DMS79 (cell line): Measurements from ENCODE around the gene NDUFAF3.

Experiments used
- DNase-seq: peaks from one replicate; lab custom pipeline; 2025; lab: John Stamatoyannopoulos, UW

Gene NDUFAF3, protein sequence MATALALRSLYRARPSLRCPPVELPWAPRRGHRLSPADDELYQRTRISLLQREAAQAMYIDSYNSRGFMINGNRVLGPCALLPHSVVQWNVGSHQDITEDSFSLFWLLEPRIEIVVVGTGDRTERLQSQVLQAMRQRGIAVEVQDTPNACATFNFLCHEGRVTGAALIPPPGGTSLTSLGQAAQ

DNA sequence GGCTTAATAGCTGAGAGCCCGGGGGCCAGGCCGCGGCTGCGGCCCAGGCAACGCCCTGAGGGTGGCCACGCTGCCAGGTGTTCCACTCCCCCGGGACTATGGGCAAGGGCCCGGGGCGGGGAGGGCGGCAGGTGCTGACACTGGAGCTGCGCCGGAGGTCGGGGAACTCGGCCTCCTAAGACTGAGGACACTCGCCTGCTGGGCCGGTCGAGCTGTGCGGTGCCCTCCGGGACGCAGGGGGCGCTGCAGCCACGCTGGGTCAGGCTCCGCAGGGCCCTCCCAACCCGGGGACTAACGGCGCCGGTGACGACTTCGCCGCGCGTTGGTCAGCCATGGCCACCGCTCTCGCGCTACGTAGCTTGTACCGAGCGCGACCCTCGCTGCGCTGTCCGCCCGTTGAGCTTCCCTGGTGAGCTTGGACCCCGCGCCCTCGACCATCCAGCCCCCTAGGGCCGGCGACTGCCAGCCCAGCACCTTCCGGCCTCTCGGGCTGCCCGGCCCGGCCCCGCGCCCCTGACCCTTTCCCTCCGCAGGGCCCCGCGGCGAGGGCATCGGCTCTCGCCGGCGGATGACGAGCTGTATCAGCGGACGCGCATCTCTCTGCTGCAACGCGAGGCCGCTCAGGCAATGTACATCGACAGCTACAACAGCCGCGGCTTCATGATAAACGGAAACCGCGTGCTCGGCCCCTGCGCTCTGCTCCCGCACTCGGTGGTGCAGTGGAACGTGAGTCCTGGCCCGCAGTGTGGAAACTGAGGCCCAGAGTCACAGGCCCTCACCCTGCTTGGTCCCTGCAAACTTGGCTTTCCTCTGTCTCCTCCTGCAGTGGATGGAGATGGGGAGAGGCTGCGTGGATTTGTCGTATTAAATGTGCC is at the start of gene NDUFAF3:
TSS of gene NDUFAF3 (plus strand) at position 309 of the 875 bp plus-strand sequence. CDS start at position 333, 24 bp downstream.
- DNase-seq = peak; percentile 77

DNA sequence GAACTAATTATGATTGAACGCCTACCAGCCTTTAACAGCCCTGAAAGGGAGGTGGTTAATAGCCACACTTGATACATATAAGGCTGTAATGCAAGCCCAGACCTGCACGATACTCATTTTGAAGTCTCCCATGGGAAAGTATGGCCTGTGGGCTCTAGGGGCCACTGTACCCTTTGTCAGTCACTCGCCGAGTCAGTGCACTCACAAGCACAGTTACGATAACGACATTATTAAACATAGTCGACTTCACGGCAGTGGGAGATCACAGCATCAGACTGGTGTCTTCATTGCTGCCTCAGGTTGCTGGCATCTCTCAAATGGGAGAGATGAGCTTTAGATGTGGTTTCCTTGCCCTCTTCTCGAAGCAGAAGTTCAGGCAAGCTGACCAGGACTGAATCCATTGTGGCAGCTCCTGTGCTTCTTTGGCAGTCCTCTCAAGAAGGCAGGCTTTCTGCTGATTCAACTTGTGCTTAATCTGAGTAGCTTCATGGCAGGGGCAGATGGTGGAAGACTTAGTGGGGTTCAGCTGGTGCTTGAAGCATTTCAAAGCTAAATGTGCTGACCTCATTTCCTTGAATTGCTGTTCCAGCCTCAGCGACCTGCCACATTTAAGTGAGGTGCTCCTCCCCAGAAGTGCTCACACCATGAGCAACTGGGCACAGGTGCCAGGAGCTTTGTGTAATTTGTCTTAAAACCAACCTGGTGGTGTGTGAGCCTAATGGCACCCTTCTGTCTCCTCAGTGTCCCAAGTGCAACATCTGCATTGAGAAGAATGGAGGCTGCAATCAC is 47.7 kb upstream of the NDUFAF3 start:
- peak; percentile 15 for DNase-seq

DNA sequence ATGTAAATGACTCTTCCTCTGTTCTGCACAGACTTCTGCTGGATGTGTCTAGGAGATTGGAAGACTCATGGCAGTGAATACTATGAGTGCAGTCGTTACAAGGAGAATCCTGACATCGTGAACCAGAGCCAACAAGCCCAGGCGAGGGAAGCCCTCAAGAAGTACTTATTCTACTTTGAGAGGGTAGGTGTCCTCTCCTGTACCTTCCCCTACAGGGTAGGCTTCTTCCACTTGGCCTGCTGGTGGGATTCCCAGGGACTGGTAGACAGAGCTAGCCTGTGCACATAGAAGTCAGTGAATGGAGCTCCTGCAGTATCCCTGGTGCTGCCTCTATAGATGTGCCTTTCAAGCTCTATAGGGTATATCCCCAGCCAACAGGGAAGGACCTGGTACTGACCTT is 42.5 kb upstream of the NDUFAF3 start:
- no peak for DNase-seq

DNA sequence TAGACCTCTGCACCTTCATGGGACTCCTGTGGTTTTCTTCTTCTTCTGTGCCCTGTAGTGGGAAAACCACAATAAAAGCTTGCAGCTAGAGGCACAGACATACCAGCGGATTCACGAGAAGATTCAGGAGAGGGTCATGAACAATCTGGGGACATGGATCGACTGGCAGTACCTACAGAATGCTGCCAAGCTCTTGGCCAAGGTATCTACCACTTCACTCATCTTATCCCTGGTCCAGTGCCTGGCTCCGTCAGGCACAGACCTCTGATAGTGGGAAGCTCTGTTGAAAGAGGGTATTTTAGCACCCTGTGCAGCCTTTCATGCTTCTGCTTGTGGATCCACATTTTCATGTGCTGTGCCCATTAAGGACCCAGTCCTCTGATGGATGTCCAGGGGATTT is 41.6 kb upstream of the NDUFAF3 start:
- no peak for DNase-seq

DNA sequence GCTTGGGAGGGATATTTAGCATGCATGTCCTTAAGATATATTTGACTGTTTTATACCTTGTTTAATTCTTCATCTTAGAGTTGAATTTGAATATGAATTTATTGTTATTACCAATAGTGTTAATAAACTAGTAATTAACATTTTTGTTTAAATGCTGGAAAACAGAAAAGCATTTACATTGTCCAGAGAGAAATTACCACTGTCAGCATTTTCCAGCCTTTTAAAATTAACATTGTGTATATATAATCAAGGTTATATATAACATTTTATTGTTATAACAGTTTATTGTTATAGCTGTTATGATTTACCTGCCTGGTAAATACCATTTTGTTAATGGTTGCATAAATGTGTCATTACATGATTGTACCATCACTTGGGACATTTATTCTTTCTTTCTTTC is 39.9 kb upstream of the NDUFAF3 start:
- no peak for DNase-seq

DNA sequence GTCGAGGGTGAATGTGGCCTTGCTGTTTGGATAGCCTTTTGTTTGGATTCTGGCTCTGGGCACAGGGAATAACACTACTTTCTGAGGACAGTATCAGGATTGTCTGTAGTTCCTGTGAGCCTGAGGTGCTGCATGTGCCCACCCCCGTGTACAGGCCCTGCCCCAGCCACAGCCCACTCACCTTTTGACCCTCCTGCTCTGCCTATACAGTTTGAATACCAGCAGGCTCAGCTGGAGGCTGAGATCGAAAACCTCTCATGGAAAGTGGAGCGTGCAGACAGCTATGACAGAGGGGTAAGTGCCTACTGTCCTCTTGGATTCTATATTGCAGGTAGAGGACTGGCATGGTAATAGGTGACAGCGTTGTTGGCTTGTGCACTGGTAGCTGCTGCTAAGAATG is 39.2 kb upstream of the NDUFAF3 start:
- DNase-seq = no peak

DNA sequence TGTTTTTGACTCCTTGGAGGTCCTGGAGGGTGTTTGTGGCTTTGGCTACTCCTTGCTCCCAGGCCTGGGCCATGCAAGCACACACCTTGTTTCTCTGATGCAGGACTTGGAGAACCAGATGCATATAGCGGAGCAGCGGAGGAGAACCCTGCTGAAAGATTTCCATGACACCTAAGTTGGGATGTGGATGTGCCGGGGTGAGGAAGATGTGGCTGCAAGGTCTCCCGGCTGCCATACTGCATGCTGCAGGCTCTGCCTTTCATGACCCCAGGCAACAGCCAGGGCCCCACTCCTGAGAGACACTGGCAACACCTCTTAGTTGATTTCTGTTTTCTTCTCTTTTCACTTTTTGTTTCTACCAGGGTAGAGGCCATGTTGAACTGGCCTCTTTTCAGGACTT is 38.8 kb upstream of the NDUFAF3 start:
- DNase-seq = no peak

DNA sequence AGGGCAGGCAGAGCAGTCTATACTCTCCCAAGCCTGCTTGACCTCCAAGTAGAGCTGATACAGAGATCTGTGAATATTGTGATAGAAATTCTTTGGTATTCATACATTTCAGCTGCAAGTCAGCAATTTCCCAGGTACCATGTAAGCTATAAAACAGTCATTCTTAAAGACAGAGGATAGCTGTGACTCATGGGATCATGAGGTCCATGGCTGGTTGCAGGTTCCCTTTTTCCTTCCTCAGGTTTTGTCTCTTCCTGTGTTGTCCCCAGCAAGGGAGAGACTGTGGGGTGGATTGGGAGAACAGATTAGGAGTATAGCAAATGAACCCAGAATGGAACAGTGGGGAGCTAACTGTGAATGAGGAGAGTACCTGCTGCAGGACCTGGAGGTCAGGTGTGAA is 37.3 kb upstream of the NDUFAF3 start:
- no peak for DNase-seq

DNA sequence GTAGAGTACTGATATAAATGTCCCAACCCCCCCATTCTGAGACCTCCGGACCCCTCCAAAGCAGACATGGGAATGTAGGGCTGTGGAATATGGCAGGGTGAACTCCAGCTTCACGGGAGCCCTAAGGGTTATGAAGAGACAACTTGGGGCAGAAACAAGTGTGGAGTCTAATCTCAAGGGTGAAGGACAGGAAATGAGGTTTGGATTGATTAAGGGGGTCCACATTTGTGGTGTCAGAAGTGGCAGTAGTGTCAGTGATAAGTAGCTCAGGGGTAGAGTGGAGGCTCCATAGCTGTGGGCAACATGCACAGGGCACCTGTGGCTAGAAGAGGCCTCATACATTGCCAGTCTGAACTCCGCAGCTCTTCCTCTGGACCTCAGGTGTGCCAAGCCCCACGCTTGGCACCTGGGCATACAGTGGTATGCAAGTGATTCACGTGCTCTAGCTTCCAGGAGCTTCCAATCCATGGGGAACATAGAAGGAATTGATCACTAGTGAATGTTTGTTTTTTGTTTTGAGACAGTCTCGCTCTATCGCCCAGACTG is 36.0 kb upstream of the NDUFAF3 start:
- no peak for DNase-seq

DNA sequence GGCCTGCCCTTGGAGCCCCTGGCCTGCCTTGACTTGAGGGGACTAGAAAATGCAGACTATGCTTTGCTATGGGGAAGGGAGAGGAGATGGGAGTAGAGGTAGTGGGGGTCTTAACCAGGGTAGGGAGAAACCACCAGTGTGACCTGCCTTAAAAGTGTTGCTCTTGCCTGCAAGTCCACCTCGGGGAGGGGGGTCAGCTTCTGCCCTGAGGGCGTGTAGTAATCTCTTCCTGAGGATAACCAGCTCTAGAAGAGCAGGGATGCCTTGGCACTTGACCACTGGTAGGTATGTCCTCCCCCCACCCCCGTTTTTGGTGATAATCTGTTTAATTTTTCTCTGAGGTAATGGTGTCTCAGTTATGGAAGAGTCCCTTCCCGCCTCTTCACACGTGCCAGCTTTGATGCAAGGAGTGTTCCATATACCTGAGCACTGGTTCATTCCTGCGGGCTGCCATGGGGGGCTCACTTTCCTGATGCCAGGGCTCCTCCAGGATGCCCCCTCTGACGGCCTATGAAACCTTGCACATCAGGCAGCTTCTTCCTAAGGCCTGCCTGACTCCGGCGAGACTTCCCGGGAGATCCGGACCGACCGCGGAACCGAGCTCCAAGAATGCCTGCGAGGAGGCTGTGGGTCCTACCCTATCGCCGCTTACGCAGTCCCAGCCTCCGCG is 32.7 kb upstream of the NDUFAF3 start:
- DNase-seq = no peak

DNA sequence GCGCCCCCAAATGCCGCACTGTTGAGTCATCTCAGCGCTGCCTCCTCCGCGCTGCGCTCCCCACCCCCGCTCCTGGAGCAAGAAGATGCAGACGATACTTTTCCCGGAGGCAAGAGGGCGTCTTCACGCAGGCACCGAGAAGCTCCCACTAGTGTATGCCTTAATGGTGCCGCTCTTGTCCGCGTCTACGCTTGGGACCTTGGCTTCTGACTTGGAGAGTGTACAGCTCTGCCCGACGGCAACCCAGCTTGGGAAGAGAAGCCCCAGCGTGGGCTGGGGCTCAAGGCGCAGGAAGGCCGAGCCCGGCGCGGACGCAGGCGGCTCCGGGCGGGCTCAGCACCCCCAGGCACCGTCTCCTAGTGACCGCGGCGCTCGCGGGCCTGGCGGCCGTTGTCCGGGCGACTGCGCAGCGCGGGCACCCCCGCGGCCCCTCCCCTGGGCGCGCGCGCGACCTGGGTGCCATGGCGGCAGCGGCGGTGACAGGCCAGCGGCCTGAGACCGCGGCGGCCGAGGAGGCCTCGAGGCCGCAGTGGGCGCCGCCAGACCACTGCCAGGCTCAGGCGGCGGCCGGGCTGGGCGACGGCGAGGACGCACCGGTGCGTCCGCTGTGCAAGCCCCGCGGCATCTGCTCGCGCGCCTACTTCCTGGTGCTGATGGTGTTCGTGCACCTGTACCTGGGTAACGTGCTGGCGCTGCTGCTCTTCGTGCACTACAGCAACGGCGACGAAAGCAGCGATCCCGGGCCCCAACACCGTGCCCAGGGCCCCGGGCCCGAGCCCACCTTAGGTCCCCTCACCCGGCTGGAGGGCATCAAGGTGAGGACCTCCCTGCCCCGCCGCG is 31.9 kb upstream of the NDUFAF3 start, which contains the start of gene P4HTM:
TSS of gene P4HTM (plus strand) at position 446 of the 840 bp plus-strand sequence. CDS start at position 462, 16 bp downstream.
- DNase-seq = peak; percentile 16

DNA sequence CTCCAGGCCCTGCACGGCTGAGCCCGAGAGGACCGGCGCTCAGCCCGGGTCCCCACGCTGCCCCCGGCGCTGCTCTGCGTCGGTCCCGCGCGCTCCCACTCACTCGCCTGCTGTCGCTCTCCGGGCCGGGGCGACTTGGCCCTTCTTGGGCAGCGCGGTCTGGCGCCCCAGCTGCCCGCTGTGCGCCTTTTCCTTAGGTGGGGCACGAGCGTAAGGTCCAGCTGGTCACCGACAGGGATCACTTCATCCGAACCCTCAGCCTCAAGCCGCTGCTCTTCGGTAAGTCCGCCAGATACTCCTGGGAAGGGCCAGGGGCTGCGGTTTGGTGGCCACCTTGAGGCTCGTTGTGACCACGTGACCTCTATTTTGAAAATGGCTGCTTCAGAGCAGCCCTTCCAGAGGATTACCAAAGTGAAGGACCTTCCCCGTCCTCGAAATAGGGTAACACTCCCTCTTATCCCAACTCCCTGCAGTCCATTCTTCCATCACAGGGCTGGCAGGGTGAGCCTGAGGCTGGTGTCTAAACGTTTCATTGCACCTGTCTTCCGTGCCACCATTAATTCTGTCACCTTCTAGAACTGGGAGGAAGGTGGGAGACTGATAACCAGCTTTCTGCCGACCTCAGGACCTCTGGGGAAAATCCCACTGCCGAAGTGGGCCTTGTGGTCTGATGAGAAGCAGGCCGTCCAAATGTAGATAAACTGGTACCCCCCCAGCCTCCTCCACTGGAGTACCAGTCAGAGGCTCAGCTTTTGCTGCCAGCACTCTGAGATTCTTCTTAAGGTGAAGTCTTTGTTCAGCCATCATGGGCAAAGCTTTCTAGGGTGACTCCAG is 31.1 kb upstream of the NDUFAF3 start:
- peak; percentile 4 for DNase-seq

DNA sequence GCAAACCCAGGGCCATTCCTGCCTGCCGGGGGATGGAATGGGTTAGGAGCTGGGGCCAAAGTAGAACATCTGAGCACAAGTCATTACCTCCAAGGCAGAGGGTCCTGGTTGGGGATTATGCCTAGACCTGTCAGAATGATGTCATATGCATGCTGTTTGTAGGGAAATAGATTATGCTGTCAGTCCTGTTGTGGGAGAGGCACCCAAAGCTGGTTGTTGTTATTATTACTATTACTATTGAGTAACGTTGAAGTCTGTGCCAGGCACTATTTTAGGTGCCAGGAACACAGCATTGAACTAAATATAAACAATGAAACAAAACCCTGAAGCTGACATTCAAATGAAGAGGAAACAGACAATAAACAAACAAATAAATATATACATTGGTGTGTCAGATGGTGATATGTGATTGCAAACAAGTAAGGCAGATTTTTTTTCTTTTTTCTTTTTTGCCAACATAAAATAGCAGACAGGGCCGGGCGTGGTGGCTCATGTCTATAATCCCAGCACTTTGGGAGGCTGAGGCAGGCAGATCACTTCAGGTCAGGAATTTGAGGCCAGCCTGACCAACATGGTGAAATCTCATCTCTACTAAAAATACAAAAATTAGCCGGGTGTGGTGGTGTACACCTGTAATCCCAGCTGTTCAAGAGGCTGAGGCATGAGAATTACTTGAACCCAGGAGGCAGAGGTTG is 29.9 kb upstream of the NDUFAF3 start:
- no peak for DNase-seq

DNA sequence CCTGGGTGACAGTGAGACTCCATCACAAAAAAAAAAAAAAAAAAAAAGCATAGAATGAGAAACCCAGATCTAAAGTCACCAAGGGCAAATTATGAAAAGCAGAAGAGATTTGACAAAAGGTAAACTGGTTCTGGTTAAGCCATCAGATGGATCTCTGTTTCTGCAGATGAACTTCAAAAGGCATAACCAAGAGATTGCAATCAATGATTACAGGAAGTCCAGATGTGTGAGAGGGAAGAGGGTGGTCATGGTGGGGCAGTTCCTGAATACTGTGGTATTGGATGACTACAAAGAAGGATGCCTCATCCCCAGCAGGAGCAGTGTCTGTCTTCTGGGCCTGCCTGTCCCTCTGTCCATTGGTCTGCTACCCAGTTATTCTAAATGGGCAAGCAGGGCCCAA is 28.1 kb upstream of the NDUFAF3 start:
- no peak for DNase-seq

DNA sequence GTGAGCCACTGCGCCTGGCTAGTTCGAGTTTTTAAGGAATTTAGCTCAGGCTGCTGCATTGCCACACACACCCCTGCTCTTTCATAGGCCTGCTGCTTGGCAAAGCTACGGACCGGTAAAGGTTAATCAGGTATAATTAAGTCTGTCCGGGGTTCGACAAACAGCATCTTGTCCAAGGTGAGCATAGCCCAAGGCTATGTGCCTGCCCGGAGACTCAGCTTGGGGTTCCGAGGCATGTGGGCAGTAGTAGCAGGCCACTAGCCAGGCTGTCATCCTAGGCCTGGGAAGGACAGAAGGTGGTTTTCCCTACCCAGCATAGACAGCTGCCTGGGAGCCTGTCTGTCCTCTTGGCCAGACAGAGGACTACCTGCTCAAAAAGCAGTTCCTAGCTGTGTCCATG is 25.3 kb upstream of the NDUFAF3 start:
- DNase-seq = no peak

DNA sequence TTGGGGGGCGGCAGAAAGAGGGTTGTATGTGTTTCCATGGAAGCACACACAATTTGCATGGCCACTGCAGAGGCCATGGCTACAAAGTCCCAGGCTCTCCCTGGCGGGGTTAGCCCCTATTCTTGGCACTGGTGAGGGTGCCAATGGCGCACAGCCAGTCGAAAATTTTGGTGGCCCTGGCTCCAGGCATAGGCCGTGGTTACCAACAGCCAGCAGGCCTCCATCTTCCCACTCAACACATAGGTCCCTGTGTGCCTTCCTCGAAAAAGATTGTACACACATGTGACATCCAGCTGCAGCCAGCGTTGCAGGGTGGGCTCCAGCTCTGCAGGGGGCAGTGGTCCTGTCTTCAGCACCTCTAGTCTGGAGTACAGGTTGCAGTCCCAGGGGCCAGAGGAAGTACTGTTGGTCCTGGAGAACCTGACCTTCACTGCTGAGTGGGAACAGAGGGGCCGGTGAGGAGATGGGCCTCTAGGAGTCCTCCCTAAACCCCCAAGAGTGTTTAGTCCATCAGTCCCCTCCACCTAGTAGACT is 24.8 kb upstream of the NDUFAF3 start:
- DNase-seq = no peak

DNA sequence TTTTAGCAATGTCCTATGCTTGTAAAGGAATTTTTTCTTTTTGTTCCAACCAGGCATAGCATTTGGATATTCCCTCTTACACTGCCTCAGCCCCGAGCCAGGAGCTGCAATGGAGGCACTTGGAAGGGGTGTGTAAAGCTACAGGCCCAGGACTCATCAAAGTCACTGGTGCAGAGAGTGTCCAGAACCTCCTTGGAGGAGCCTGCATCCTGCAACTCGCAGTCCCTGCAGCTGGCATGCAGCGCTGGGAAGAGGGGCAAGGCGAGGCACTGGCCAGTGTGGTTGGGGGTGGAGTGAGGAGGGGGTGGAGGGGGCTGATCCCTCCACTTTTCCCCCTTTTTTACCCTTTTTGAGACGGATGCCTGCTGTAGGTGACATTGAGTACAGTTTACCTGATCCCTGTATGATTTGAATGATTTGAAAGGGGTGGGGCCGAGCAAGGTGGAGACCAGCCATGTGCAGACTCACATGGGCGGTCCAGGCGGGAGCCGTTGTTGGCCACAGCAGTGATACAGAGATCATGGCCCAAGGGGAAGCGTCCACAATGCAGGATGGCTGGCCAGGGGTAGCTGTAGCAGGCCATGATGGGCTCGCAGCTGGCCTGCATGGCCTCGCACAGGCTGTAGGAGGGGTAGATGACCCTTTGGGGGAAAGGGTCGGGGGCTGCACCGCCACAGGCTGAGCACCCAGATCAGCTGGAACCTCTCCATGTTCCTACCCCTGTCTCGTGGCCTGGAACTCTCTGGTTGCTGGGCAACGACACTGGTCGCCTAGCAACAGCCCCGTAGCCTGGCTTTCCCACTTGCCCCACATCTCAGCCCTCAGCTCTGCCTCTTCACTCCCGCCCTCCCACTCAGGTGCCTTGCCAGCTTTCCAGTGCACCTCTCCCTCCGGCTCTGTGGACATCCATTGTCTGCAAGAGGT is 23.9 kb upstream of the NDUFAF3 start:
- peak; percentile 24 for DNase-seq
